CD4-positive, alpha-beta T cell (primary cell): ENCODE results near the gene ABI3. TPM values are rescaled to one million over a fixed set of nuclear protein-coding genes. Genes with fewer than 3 reads are reported as not detected.

Experiments
- ATAC-seq: fragments of 200-7000 bp; cut with Tn5 transposase; one replicate; pipeline ENCODE4 v1.10.0; 2022; ENCODE audit warnings: mild to moderate bottlenecking; ENCODE audit not compliant: poor library complexity
- CTCF ChIA-PET: fragments of 350-600 bp; sonication (Branson Sonifier 250); formaldehyde crosslinking; loops from one replicate; lab custom pipeline; 2021; ENCODE audit warnings: antibody characterized with exemption, inconsistent platforms; lab: Charles Lee
- POLR2A ChIA-PET: fragments of 350-600 bp; sonication (Branson Sonifier 250); formaldehyde crosslinking; loops from one replicate; lab custom pipeline; 2021; ENCODE audit warnings: antibody characterized with exemption, inconsistent platforms; lab: Charles Lee
- DNase-seq, 14 experiments: peaks; one replicate each; pipeline ENCODE4 v3.0.0-alpha.2; 2013 to 2020; ENCODE audit warnings: mixed read lengths in 2 of 14
- H3K27ac ChIP-seq, 2 donors: one replicate each; pipeline versions ENCODE4 v1.5.1 to v1.7.0; 2013; ENCODE audit warnings: low read length in 2 of 2, low read depth in 1 of 2, mild to moderate bottlenecking in 1 of 2
- H3K27me3 ChIP-seq, 2 experiments: 1 replicate in 1 of 2; 2 replicates in 1 of 2; pipeline versions ENCODE4 v1.6.1 to v1.7.0; 2013; ENCODE audit warnings: low read length in 2 of 2, control low read depth in 1 of 2, mild to moderate bottlenecking in 1 of 2, moderate library complexity in 1 of 2; ENCODE audit not compliant: insufficient read depth in 2 of 2, control insufficient read depth in 1 of 2
- H3K36me3 ChIP-seq: one replicate; pipeline ENCODE4 v1.6.1; 2013; ENCODE audit warnings: low read length, control low read depth; ENCODE audit not compliant: insufficient read depth
- H3K4me1 ChIP-seq: one replicate; pipeline ENCODE4 v1.6.1; 2013; ENCODE audit warnings: low read length, control low read depth; ENCODE audit not compliant: insufficient read depth
- H3K4me3 ChIP-seq: one replicate; pipeline ENCODE4 v1.5.1; 2013; ENCODE audit warnings: mild to moderate bottlenecking, low read length, moderate library complexity
- H3K9me3 ChIP-seq, 2 experiments: 1 replicate in 1 of 2; 2 replicates in 1 of 2; pipeline versions ENCODE4 v1.6.1 to v1.7.0; 2013; ENCODE audit warnings: low read length in 2 of 2, mild to moderate bottlenecking in 2 of 2, control low read depth in 1 of 2, moderate library complexity in 1 of 2; ENCODE audit not compliant: control insufficient read depth in 1 of 2, insufficient read depth in 1 of 2
- H3K27ac Mint-ChIP-seq: one replicate; pipeline ENCODE4 v1.8.0; 2020; ENCODE audit warnings: mixed read lengths
- H3K27me3 Mint-ChIP-seq: one replicate; pipeline ENCODE4 v1.8.0; 2021; ENCODE audit warnings: mixed read lengths
- H3K36me3 Mint-ChIP-seq: one replicate; pipeline ENCODE4 v1.8.0; 2021; ENCODE audit warnings: low read depth, mixed read lengths
- H3K4me1 Mint-ChIP-seq: one replicate; pipeline ENCODE4 v1.8.0; 2021; ENCODE audit warnings: low read depth, mixed read lengths
- H3K4me3 Mint-ChIP-seq: one replicate; pipeline ENCODE4 v1.8.0; 2020; ENCODE audit warnings: mild to moderate bottlenecking, mixed read lengths
- H3K9me3 Mint-ChIP-seq: one replicate; pipeline ENCODE4 v1.8.0; 2020; ENCODE audit warnings: mixed read lengths
- intact Hi-C, 2 experiments: fragments of 100-400 bp; cut with DNase I in 1 of 2; cut with micrococcal nuclease in 1 of 2; formaldehyde crosslinking; loops; one replicate each; pipeline versions ENCODE4 v1.15.1 to v1.9.0; 2023 to 2025; cut with DNase I, micrococcal nuclease
- polyA plus RNA-seq, 2 donors: library from polyadenylated mRNA; unstranded; fragments of 120-200 nt; gene quantifications; one replicate each; pipeline ENCODE4 v1.2.1, GENCODE V29; 2013
- total RNA-seq, 174 experiments: library from RNA in 2 of 174; stranded (reverse) in 2 of 174; gene quantifications; one replicate each; pipeline ENCODE4 v1.2.3 and lab custom pipeline; 2021 to 2026
- TF ChIP-seq, protein P1 (sequence below): fragments of 200-600 bp; IDR thresholded peaks from one replicate; pipeline ENCODE4 v1.8.0; 2022; ENCODE audit warnings: antibody characterized with exemption, mild to moderate bottlenecking

The ABI3 gene, protein sequence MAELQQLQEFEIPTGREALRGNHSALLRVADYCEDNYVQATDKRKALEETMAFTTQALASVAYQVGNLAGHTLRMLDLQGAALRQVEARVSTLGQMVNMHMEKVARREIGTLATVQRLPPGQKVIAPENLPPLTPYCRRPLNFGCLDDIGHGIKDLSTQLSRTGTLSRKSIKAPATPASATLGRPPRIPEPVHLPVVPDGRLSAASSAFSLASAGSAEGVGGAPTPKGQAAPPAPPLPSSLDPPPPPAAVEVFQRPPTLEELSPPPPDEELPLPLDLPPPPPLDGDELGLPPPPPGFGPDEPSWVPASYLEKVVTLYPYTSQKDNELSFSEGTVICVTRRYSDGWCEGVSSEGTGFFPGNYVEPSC
- total RNA-seq = 1 to 10 TPM; 5.6 to 5.8 TPM
- polyA plus RNA-seq (2013, experiment 1 of 2) = 22.5 TPM
- 19.0 TPM for polyA plus RNA-seq (2013, experiment 2 of 2)
- 1.3 to 35.5 (median 10.6) reads per million in 172 experiments for total RNA-seq (lab: John Stamatoyannopoulos, UW)

DNA sequence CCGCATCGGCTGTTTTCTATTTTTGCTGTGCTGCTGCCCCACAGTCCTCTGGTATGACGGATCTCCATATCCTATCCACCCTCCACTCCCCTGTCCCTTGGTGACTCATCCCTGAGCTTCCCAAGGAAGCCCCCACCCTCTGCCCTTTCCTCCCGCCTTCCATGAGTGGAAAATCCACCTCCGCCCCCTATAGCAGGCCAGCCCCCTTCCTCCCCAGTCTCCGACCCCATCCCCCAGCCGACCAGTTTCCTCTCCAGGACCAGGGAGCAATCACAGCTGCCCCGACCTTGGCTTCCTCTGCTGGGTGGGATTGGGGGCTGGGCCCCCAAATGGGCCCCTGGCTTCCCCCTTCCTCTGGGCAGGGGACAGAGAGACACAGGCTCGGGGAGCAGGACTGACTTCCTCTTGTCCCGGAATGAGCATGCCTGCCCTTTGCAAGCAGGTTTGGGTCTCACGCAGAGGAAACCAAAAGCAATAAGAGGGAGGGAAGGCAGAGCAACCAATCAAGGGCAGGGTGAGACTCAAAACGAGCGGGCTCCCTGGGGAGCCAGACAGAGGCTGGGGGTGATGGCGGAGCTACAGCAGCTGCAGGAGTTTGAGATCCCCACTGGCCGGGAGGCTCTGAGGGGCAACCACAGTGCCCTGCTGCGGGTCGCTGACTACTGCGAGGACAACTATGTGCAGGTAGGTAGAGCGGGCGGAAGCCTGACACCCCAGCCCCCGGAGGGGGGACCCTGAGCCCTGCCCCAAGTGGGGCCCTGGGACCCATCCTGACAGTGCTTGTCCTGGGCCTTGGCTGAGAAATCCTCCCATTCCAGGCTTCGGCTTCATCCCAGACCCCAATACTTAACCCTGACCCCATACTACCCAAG lies at the start of gene ABI3, which contains the start of gene GNGT2:
Gene ABI3 (plus strand): TSS at position 550 of the 872 bp plus-strand sequence. CDS start 18 bp downstream, at position 568.
Gene GNGT2 (minus strand): TSS at position 417 of the 872 bp plus-strand sequence. CDS start 3,152 bp downstream, outside the sequence.
- ATAC-seq = peak; percentile 88
- POLR2A ChIA-PET = interaction anchor here (1.2 to 4.0 kb wide), 4 partner anchors 8 to 18 kb away, joined by 4 to 53 read pairs (median 12); no protein-coding TSS in a partner anchor
- peak within 1 kb of the TSS; percentile 73 for H3K27ac Mint-ChIP-seq
- DNase-seq = peak; percentile 39 to 84 (median 53)
- Histone ChIP-seq H3K27me3 (no peaks in the 10 kb centered on the region), H3K27ac (peak within 1 kb of the TSS; percentile 53 to 70), H3K36me3 (peaks cover 6% of the 10 kb centered on the region), H3K4me3 (peak within 1 kb of the TSS; percentile 67), H3K4me1 (peaks cover 80% of the 10 kb centered on the region), H3K9me3 (no peaks in the 10 kb centered on the region)
- H3K9me3 Mint-ChIP-seq = no peaks in the 10 kb centered on the region
- H3K36me3 Mint-ChIP-seq = peaks cover 6% of the 10 kb centered on the region
- peaks cover 70% of the 10 kb centered on the region for H3K4me1 Mint-ChIP-seq
- no peaks in the 10 kb centered on the region for H3K27me3 Mint-ChIP-seq
- intact Hi-C loops = loop anchor here in 1 of 2 experiments (2.0 kb wide), 2 partner anchors 14 to 18 kb away; no protein-coding TSS in a partner anchor
- CTCF ChIA-PET = no interaction called here
- TF ChIP-seq, protein P1, sequence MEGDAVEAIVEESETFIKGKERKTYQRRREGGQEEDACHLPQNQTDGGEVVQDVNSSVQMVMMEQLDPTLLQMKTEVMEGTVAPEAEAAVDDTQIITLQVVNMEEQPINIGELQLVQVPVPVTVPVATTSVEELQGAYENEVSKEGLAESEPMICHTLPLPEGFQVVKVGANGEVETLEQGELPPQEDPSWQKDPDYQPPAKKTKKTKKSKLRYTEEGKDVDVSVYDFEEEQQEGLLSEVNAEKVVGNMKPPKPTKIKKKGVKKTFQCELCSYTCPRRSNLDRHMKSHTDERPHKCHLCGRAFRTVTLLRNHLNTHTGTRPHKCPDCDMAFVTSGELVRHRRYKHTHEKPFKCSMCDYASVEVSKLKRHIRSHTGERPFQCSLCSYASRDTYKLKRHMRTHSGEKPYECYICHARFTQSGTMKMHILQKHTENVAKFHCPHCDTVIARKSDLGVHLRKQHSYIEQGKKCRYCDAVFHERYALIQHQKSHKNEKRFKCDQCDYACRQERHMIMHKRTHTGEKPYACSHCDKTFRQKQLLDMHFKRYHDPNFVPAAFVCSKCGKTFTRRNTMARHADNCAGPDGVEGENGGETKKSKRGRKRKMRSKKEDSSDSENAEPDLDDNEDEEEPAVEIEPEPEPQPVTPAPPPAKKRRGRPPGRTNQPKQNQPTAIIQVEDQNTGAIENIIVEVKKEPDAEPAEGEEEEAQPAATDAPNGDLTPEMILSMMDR = no peak
- H3K4me3 Mint-ChIP-seq = peak within 1 kb of the TSS; percentile 95

DNA sequence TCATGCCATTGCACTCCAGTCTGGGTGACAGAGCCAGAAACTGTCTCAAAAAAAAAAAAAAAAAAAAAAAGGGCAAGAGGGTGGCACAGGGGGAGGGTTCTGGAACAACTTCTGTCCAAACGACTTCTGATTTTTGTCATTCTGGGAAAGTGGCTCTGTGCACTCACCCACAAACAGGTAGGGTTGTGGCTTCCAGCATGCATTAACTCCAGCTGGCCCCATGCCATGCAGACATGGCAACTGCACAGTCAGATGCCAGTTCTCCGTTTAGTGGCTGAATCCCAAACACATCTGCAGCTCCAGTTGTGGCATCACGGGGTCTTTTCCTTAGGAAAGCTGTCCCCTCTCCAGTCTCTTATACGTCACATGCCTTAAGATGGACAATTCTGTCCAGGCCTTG lies 47.6 kb upstream of the ABI3 start:
- ChIA-PET POLR2A (no interaction called here), CTCF (no interaction called here)
- Histone ChIP-seq H3K4me1 (no peaks in the 10 kb centered on the region), H3K9me3 (no peaks in the 10 kb centered on the region), H3K27me3 (peaks cover 9 to 17% of the 10 kb centered on the region in 2 experiments), H3K27ac (no peak overlapping the region), H3K4me3 (no peak overlapping the region), H3K36me3 (no peaks in the 10 kb centered on the region)
- no peaks in the 10 kb centered on the region for H3K4me1 Mint-ChIP-seq
- H3K36me3 Mint-ChIP-seq = no peaks in the 10 kb centered on the region
- H3K4me3 Mint-ChIP-seq = no peak overlapping the region
- ATAC-seq (no peak), DNase-seq (no peak)
- H3K9me3 Mint-ChIP-seq = no peaks in the 10 kb centered on the region
- intact Hi-C loops = no loop called here
- TF ChIP-seq, protein P1 = no peak
- no peak overlapping the region for H3K27ac Mint-ChIP-seq
- peaks cover 47% of the 10 kb centered on the region for H3K27me3 Mint-ChIP-seq

DNA sequence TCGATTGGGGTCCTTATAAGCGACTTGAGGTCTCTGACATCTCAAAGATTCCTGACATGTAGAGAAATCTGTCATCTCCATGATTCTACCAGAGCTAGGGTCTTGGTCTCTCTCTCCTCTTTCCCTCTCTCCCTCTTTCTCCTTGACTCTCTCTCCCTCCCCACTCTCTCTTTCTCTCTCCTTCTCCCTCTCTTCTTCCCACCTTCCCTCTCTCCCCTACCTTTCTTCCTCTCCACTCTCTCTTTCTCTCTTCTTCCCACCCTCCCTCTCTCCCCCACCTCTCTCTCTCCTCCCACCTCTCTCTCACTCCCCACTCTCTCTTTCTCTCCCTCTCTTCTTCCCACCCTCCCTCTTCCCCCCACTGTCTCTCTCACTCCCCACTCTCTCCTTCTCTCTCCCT lies 45.4 kb upstream of the ABI3 start:
- intact Hi-C loops = no loop called here
- no peak for ATAC-seq
- H3K27ac Mint-ChIP-seq = no peak overlapping the region
- no peaks in the 10 kb centered on the region for H3K9me3 Mint-ChIP-seq
- no peaks in the 10 kb centered on the region for H3K4me1 Mint-ChIP-seq
- CTCF ChIA-PET = no interaction called here
- TF ChIP-seq, protein P1 = no peak
- Histone ChIP-seq H3K9me3 (no peaks in the 10 kb centered on the region), H3K27me3 (peaks cover 26 to 30% of the 10 kb centered on the region in 2 experiments), H3K4me3 (no peak overlapping the region), H3K27ac (no peak overlapping the region), H3K36me3 (no peaks in the 10 kb centered on the region), H3K4me1 (no peaks in the 10 kb centered on the region)
- H3K36me3 Mint-ChIP-seq = no peaks in the 10 kb centered on the region
- peaks cover 50% of the 10 kb centered on the region for H3K27me3 Mint-ChIP-seq
- POLR2A ChIA-PET = no interaction called here
- no peak overlapping the region for H3K4me3 Mint-ChIP-seq
- DNase-seq = no peak
